Activated naive CD8-positive, alpha-beta T cell treated with anti-CD3 and anti-CD28 coated beads, Interleukin-2, amount 50 U/mL, for 24 hours (primary cell): ENCODE data around the gene ESRRA.

Source experiments
- ATAC-seq: fragments of 150-1000 bp; cut with Tn5 transposase; one replicate; pipeline ENCODE4 v1.10.0; 2021
- DNase-seq: peaks from one replicate; pipeline ENCODE4 v3.0.0; 2021
- H3K27ac Mint-ChIP-seq: one replicate; pipeline ENCODE4 v1.8.0; 2021; ENCODE audit warnings: mild to moderate bottlenecking, mixed read lengths
- H3K27me3 Mint-ChIP-seq: one replicate; pipeline ENCODE4 v1.8.0; 2021; ENCODE audit warnings: mixed read lengths
- H3K36me3 Mint-ChIP-seq: one replicate; pipeline ENCODE4 v1.8.0; 2021; ENCODE audit warnings: low read depth, mixed read lengths
- H3K4me1 Mint-ChIP-seq: one replicate; pipeline ENCODE4 v1.8.0; 2021; ENCODE audit warnings: mixed read lengths
- H3K4me3 Mint-ChIP-seq: one replicate; pipeline ENCODE4 v1.8.0; 2021; ENCODE audit warnings: mild to moderate bottlenecking, moderate library complexity, mixed read lengths
- H3K9me3 Mint-ChIP-seq: one replicate; pipeline ENCODE4 v1.8.0; 2021; ENCODE audit warnings: mixed read lengths

Gene ESRRA

GRCh38 chr11:64352099-64352994 is 47.0 kb downstream of the ESRRA start:
- DNase-seq (no peak), ATAC-seq (no peak)
- peaks cover 7% of the 10 kb centered on the region for H3K4me1 Mint-ChIP-seq
- H3K4me3 Mint-ChIP-seq: no peak overlapping the region
- no peak overlapping the region for H3K27ac Mint-ChIP-seq
- no peaks in the 10 kb centered on the region for H3K9me3 Mint-ChIP-seq
- no peaks in the 10 kb centered on the region for H3K27me3 Mint-ChIP-seq
- peaks cover 11% of the 10 kb centered on the region for H3K36me3 Mint-ChIP-seq

GRCh38 chr11:64352995-64353714 is 47.8 kb downstream of the ESRRA start:
- peaks cover 9% of the 10 kb centered on the region for H3K36me3 Mint-ChIP-seq
- no peak overlapping the region for H3K4me3 Mint-ChIP-seq
- peaks cover 14% of the 10 kb centered on the region for H3K4me1 Mint-ChIP-seq
- DNase-seq: no peak
- ATAC-seq: no peak
- H3K27me3 Mint-ChIP-seq: no peaks in the 10 kb centered on the region
- H3K27ac Mint-ChIP-seq: no peak overlapping the region
- no peaks in the 10 kb centered on the region for H3K9me3 Mint-ChIP-seq

GRCh38 chr11:64353715-64354506 is 48.6 kb downstream of the ESRRA start:
- Mint-ChIP-seq H3K4me3 (no peak overlapping the region), H3K27ac (no peak overlapping the region), H3K27me3 (no peaks in the 10 kb centered on the region), H3K36me3 (peaks cover 9% of the 10 kb centered on the region), H3K4me1 (peaks cover 18% of the 10 kb centered on the region), H3K9me3 (no peaks in the 10 kb centered on the region)
- no peak for ATAC-seq
- DNase-seq: no peak

GRCh38 chr11:64355078-64355940 is 50.0 kb downstream of the ESRRA start:
- Mint-ChIP-seq H3K9me3 (no peaks in the 10 kb centered on the region), H3K27me3 (no peaks in the 10 kb centered on the region), H3K4me1 (peaks cover 27% of the 10 kb centered on the region), H3K4me3 (no peak overlapping the region), H3K36me3 (peaks cover 9% of the 10 kb centered on the region), H3K27ac (no peak overlapping the region)
- peak; percentile 72 for DNase-seq
- peak; percentile 45 for ATAC-seq

GRCh38 chr11:64356498-64357411 is 51.4 kb downstream of the ESRRA start:
- Mint-ChIP-seq H3K36me3 (peaks cover 11% of the 10 kb centered on the region), H3K27ac (no peak overlapping the region), H3K27me3 (no peaks in the 10 kb centered on the region), H3K4me1 (peaks cover 37% of the 10 kb centered on the region), H3K9me3 (no peaks in the 10 kb centered on the region), H3K4me3 (peak overlapping the region; percentile 12)
- no peak for ATAC-seq
- peak; percentile 68 for DNase-seq

- DNase-seq (no peak), ATAC-seq (no peak)
- H3K9me3 Mint-ChIP-seq: no peaks in the 10 kb centered on the region
- peaks cover 16% of the 10 kb centered on the region for H3K36me3 Mint-ChIP-seq
- H3K27me3 Mint-ChIP-seq: no peaks in the 10 kb centered on the region
- peak overlapping the region; percentile 63 for H3K4me3 Mint-ChIP-seq
- H3K4me1 Mint-ChIP-seq: peaks cover 41% of the 10 kb centered on the region
- H3K27ac Mint-ChIP-seq: no peak overlapping the region
Measured at GRCh38 chr11:64357446-64357845, 52.1 kb downstream of the ESRRA start.

- ATAC-seq (peak; percentile 63), DNase-seq (peak; percentile 67)
- peaks cover 41% of the 10 kb centered on the region for H3K4me1 Mint-ChIP-seq
- H3K27me3 Mint-ChIP-seq: no peaks in the 10 kb centered on the region
- peak overlapping the region; percentile 63 for H3K4me3 Mint-ChIP-seq
- H3K27ac Mint-ChIP-seq: peak overlapping the region; percentile 42
- peaks cover 19% of the 10 kb centered on the region for H3K36me3 Mint-ChIP-seq
- H3K9me3 Mint-ChIP-seq: no peaks in the 10 kb centered on the region
Measured at GRCh38 chr11:64357904-64358535, 52.7 kb downstream of the ESRRA start.

- Mint-ChIP-seq H3K27ac (no peak overlapping the region), H3K36me3 (peaks cover 21% of the 10 kb centered on the region)
Measured at GRCh38 chr11:64358536-64358906, 53.2 kb downstream of the ESRRA start.

GRCh38 chr11:64358907-64359711 is 53.8 kb downstream of the ESRRA start, which contains the start of gene RPS6KA4:
Gene RPS6KA4 (plus strand): TSS chr11:64359162. CDS start chr11:64359236, 74 bp downstream.
- H3K4me3 Mint-ChIP-seq: peak within 1 kb of the TSS; percentile 88
- H3K36me3 Mint-ChIP-seq: peaks cover 23% of the 10 kb centered on the region
- ATAC-seq (peak; percentile 71), DNase-seq (peak; percentile 68)
- no peaks in the 10 kb centered on the region for H3K9me3 Mint-ChIP-seq
- H3K27me3 Mint-ChIP-seq: no peaks in the 10 kb centered on the region
- H3K27ac Mint-ChIP-seq: peak within 1 kb of the TSS; percentile 74
- peaks cover 41% of the 10 kb centered on the region for H3K4me1 Mint-ChIP-seq

More at GRCh38 chr11:64358536-64358906, 53.2 kb downstream of the ESRRA start:
- H3K9me3 Mint-ChIP-seq: no peaks in the 10 kb centered on the region
- H3K4me1 Mint-ChIP-seq: peaks cover 41% of the 10 kb centered on the region
- DNase-seq (no peak), ATAC-seq (no peak)
- H3K27me3 Mint-ChIP-seq: no peaks in the 10 kb centered on the region
- peak overlapping the region; percentile 63 for H3K4me3 Mint-ChIP-seq

- ATAC-seq: peak; percentile 4
- peak overlapping the region; percentile 74 for H3K27ac Mint-ChIP-seq
- H3K9me3 Mint-ChIP-seq: no peaks in the 10 kb centered on the region
- peaks cover 27% of the 10 kb centered on the region for H3K36me3 Mint-ChIP-seq
- H3K4me1 Mint-ChIP-seq: peaks cover 43% of the 10 kb centered on the region
- peak; percentile 35 for DNase-seq
- no peaks in the 10 kb centered on the region for H3K27me3 Mint-ChIP-seq
- H3K4me3 Mint-ChIP-seq: peak overlapping the region; percentile 88
Measured at GRCh38 chr11:64359712-64360445, 54.6 kb downstream of the ESRRA start.

- no peaks in the 10 kb centered on the region for H3K9me3 Mint-ChIP-seq
- no peak overlapping the region for H3K27ac Mint-ChIP-seq
- H3K36me3 Mint-ChIP-seq: peaks cover 25% of the 10 kb centered on the region
- H3K4me1 Mint-ChIP-seq: peaks cover 41% of the 10 kb centered on the region
- ATAC-seq (no peak), DNase-seq (no peak)
- H3K4me3 Mint-ChIP-seq: peak overlapping the region; percentile 88
- H3K27me3 Mint-ChIP-seq: no peaks in the 10 kb centered on the region
Measured at GRCh38 chr11:64360448-64360921, 55.2 kb downstream of the ESRRA start.
